HTR-8/SVneo (cell line): ENCODE measurements around the gene DERL3.

Source experiments
- DNase-seq: peaks from one replicate; pipeline ENCODE4 v3.0.0; 2011; ENCODE audit warnings: low spot score, mixed read lengths; ENCODE audit not compliant: insufficient read length
- FAIRE-seq: peaks from 2 replicates; lab custom pipeline; 2011; peaks lifted over from hg19 to GRCh38; lab: Jason Lieb, UNC

DERL3 gene

DNA sequence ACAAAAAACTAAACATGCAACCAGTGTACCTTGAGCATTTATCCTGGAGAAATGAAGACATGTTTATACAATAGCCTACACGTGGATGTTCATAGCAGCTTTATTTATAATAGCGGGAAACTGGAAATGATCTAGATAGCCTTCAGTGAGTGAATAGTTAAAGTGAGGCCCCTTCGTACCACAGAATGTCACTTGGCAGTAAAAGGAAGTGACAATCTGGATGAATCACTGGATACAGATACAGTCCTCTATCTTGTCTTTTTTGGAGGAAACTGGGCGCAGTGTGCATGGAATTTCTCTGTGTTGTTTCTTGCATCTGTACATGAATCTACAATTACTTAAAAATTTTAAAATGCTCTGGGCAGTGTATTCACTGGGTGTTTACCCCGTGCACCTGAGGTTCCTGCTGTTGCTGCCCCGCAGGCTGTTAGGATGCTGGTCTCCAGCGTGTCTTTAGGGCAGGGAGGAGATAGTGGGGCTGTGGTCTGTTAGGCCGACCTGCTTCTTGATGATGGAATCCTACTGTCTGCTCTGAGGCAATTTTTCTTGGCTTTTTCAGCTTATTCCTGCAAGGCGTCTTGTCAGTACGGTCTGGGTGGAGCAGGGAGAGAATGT is 23.2 kb downstream of the DERL3 start:
- no peak for FAIRE-seq
- DNase-seq = no peak

DNA sequence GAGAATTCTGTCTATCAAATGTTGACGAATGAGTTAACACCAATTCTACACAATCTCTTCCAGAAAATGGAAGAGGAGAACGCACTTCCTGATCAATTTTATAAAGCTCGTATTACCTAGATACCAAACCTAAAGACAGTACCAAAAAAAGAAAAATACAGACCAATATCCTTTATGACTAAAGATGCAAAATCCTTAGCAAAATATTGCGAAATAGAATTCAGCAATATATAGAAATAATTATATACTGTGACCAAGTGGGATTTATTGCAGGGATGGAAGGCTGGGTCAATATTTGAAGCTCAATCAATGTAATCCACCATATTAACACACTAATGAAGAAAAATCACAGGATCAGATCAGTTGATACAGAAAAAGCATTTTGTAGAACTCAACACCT is 26.4 kb downstream of the DERL3 start:
- FAIRE-seq (no peak), DNase-seq (no peak)

DNA sequence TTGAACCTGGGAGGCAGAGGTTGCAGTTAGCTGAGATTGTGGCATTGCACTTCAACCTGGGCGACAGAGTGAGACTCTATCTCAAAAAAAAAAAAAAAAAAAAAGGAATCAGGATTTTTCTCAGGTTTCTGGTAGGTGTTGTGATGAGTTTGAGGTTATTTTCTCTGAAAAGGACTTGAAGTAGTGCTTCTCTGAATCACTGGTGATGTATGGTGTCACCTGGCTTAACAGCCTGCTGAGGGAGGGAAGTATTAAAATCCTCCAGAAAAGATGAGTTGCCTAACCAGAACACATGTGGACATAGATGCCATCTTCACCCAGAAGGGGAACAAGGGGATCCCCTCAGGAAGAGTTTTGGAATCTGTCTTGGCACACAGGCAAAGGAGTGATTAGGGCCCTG is 32.0 kb downstream of the DERL3 start:
- DNase-seq (no peak), FAIRE-seq (no peak)

DNA sequence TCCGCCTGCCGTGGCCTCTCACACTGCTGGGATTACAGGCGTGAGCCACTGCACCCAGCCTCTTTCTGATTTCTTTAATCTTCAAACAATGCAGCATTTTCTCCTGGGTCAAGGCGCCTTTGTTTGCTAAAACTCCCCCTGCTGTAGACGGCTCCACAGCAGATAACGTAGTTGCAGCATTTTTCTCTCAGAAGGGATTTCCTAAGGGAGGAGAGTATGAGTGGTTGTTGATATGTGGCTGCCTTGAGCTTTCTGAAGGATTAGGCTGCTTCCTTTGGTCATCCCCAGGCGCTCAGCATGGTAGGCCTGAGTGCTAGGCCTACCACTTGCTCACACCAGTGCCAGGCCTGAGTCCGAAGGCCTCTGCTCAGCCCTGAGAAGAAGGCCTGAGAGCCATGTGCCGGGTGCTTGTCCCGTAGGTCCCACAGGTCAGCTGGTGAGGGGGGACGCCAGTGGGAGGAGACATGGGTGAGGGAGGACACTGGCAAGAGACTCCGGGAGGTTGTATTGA is 34.0 kb downstream of the DERL3 start:
- DNase-seq (no peak), FAIRE-seq (no peak)

DNA sequence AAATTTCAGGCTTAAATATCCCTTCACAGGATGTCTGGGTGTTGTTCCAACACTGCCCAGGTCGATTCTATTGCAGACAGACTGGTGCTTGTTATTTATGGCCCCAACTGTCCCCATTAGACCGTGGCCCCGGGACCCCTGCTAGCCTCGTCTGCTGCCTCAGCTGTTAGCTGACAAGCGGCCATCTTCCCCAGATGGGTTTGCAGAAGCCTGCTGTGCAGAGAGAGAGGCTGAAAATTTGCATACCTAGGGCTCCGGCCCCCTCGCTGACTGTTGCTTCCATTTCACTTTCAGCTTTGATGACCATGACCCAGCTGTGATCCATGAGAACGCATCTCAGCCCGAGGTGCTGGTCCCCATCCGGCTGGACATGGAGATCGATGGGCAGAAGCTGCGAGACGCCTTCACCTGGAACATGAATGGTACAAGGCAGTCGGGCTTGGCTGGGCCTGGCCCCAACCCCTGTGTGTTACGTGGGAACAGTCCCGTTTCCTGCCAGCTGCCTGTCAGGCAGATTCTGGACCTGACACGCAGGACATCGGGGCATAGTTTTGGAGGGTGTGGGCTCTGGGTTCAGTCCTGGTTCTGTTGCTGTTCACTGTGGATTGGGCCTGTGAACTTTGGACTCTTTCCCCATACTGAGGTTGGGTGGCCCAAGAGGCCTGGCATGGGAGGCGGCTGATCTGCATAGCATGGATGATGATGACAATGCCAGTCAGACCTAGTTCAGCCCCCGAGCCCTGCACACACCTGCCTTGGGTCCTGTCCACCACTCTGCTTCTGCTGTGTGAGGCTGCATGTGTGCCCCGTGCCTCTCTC is 35.6 kb downstream of the DERL3 start:
- DNase-seq (no peak), FAIRE-seq (no peak)

DNA sequence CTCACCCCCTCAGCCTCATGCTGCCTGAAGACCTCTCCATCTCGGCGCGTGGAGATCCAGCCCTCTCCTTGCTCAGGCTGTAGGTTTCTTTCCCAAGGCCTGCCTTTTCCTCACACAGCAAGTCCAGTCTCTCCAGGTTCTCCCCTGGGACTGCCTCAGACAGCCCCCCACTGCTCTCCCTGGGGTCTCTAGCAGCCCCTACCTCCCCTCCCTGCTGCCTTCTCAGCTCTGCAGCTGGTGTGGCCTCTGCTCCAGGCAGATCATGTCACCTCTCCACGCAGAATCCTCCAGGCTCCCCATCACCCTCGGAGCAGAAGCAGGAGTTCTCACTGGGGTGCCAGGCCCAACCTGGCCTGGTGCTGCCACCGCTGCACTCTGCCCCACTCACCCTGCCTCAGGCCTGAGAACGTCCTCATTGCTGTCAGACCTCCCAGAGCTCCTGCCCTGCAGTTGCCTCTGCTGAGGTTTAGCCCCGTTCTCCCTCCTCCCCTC is 36.9 kb downstream of the DERL3 start:
- DNase-seq = no peak
- no peak for FAIRE-seq

DNA sequence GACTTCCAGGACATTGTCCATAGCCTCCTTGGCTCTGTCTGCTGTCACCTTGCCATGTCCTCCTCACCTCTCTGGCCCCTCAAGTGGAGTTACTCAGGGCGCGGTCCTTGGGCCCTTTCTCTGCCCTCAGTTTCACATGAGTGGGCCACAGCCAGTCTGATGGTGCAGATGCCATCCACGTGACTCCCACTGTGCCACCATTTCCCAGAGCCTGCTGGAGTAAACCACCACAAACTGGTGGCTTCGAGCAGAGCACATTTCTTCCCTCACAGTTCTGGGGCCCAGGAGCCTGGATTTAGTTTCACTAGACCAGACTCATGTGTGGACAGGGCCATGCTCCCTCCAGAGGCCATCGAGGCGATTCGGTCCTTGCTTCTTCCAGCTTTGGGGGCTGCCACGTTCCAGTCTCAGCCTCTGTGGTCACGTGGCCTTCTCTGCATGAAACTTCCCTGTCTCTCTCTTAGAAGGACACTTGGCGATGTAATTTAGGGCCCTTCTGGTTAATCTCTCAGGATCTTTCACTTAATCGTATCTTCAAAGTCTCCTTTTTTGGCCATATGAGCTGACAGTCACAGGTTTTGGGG is 37.5 kb downstream of the DERL3 start:
- DNase-seq (no peak), FAIRE-seq (no peak)

DNA sequence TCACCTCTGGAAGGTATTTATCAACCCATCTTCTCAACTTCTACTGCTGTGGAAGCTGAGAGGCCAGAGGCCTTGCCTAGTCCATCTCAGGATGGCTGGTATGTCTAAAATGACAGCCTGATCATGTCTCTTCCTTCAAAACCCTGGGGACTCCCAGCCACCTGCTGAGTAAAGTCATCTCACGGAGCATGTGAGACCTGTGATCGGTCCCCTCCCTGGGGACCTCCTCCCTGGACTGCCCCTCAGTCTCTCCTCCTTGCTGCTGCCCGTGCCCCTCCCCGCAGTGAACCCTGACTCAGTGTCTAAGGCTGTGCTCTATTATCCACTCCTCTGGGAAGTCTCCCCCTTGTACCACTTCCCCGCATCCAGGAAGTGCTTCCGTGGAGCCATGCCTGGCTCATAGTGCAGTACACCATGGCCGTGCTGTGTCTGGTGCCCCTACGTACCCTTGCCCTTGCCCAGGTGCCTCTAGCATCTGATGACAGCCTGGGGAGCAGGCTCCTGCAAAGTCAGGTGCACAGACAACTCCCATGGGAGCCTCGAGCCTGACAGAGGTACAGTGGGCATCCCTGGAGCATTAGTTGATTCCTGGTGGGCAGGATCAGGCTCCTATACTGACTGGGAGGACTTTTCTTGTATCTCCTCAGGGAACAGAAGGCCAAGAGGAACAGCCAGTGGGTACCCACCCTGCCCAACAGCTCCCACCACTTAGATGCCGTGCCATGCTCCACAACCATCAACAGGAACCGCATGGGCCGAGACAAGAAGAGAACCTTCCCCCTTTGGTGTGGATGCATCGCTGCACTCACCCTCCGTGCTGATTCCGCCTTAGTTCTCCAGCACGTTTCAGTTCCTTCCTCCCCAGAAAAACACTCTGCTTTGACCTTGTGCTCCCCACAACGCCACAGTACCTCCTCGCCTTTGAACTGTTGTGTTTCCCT is 38.2 kb downstream of the DERL3 start:
- DNase-seq (no peak), FAIRE-seq (no peak)

DNA sequence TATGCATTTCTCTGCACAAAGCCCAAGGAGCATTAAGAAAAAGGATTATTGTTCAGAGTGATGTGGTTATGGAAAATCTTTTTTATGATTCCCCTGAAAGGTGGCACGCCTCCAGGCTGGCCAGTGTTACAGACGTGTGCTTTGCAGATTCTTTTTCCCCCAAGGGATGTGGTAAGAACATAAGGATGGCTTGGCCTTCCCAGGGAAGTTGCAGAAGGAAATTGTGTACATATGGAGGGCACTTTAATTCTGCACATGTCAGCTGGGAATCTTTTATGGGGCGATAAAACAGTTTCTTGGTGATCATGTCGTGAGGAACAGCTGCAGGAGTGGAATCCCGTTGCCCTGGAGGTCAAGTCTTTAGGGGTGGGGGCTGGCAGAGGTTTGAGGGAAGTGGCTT is 42.3 kb downstream of the DERL3 start:
- DNase-seq (no peak), FAIRE-seq (no peak)

DNA sequence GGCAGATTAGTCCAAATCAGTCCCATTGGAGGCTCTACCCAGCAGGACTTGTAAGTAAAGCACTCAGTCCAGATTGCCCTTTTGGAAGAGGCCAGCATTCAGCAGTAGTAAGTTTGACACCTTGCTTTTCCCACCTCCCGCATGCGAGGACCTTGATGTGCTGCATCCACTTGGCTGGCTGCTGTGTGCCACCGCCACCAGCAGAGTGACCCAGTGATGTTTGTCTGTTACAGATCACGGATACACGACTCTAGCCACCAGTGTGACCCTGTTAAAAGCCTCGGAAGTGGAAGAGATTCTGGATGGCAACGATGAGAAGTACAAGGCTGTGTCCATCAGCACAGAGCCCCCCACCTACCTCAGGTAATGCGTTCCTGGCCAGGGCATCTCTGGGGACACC is 45.5 kb downstream of the DERL3 start:
- FAIRE-seq = no peak
- no peak for DNase-seq

DNA sequence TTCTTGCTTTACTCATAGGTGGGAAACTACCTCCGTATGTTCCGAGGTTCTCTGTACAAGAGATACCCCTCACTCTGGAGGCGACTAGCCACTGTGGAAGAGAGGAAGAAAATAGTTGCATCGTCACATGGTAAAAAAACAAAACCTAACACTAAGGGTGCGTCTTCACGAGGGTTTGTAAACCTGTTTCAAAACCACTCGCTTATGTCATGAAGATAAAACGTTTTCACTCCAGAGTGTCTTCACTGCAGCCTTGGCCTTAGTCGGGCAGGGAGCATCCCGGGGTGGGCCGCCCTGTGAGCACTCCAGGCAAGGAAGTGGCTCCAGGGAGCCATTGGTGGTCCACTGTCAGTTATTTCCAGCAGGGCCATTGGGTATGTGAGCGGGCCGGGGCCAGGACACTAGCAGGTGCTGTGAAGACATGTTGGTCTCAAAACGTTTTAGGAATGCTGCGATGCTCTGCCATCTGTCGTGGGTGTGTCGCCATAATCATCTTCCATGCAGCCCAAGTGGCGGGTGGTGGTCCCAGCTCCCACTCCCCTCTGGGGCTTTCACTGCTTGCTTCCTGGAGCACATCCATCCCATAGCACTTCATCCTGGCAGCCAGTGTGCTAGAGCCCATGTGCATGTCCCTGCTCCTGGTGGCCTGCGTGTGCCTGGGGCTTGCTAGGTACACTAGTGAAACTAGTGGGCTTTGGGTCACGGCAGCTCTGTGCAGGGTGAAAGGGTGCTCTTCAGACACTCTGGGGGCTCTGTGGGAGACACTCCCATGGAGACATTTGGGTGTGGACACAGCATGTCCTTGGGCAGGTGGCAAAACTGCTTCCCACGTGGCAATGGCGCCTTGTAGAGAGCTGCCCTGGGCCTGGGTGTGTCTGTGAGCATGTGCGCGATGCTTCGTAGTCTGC is 46.8 kb downstream of the DERL3 start:
- FAIRE-seq (no peak), DNase-seq (no peak)

DNA sequence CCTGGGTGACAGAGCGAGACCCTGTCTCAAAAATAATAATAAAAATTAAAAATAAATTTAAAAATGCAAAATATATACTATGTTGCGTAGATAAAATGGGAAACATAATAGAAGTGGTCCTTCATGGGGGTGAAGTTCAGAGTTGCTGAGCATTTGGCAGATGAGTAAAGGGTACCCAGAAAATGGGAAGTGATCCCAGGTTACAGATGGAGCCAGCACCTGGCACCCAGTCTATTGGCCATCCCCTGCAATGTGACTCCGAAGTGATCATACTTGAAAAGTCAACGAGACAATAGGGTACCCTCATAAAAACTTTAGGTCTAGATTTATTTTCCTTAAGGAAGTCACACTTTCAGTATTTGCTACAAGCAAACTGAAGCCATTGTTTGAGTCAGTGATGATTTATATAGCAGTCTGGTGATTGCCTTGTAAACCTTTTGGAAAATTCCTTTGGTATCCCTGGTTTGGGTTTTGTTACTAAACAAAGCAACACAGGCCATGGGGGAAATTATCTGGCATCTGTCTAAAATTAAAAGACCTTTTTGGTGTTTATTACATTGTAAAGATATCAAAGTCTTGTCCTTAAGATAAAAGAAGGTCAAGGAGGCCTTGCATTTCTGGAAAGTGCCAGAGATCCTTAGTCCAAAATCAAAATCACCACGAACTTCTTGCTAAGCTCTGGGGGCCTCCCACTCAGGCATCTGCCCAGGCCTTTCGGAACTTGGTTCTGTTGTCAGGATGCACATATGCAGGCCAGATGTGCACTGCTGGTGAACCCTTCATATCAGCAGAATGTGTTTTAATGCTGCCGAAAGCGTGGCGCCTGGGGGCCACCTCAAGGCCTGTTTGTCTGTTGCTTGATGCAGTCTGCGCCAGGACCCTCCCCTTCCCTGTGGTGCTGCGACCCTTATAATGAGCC is 47.7 kb downstream of the DERL3 start:
- no peak for DNase-seq
- FAIRE-seq = no peak

DNA sequence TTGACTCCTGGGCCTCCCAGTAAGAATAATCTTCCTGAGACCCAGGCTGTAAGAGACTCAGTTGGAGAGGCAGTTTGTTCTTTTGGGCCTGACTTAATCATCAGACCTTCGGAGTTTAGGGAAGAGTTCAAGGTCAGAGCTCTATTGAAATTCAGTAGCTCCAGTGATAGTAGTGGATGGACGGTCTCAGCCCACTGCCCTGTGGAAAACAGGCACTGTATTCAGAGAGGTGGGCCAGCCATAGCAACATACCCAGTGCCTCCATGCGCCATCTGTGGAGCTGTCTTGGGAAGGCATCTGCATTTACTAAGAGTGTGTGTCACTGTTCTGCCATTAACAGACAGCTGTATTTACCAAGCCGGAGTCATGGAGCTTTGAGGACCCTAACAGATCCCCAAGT is 49.2 kb downstream of the DERL3 start:
- FAIRE-seq = no peak
- DNase-seq = no peak

DNA sequence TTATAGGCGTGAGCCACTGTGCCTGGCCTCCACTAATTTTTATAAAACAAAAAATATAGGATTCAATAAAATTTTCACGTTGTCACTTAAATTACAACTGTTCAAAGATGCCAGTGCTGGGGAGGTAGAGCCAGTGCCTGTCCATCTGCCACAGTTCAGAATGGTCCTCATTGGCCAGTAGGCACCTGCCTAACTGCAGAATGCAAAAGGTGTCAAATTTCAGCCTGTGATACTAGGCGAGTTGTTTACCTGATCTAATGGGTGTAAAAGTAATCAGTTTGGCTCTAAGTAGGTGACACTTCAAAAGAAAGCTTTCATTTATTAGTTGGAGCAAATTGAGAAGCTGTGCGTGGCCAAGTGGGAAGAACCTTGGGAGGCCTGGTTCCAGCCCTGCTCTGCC is 49.7 kb downstream of the DERL3 start:
- DNase-seq = no peak
- FAIRE-seq = no peak

DNA sequence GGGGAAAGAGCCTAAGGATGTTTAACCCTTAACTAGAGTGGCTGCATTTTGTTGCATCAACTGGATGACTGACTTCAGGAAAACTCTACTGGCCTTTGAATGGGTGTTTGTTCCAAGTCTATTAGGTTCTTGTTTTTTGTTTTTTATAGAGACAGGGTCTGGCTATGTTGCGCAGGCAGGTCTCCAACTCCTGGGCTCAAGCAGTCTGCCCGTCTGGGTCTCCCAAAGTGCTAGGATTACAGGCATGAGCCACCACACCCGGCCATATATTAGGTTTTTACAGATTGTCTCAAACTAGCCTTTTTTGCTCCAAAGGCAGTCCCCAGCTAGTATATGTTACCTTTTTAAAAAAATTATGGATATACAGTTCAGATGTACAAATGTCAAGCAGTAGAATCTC is 50.9 kb downstream of the DERL3 start:
- FAIRE-seq (no peak), DNase-seq (no peak)

DNA sequence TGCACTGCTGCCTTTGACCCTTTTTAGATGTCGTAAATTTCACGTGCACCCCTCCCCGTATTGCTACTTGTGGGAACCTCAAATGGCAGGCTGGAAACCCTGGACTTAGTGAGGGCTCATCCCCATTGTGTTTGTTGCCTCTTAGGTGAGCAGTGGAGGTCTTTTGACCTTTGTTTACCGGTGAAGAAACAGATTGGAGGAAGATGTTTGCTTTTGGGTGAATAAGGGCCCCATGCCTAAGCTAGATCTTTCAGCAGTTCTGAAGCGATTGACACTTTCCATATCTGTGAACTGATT is 51.3 kb downstream of the DERL3 start:
- no peak for DNase-seq
- FAIRE-seq = no peak

DNA sequence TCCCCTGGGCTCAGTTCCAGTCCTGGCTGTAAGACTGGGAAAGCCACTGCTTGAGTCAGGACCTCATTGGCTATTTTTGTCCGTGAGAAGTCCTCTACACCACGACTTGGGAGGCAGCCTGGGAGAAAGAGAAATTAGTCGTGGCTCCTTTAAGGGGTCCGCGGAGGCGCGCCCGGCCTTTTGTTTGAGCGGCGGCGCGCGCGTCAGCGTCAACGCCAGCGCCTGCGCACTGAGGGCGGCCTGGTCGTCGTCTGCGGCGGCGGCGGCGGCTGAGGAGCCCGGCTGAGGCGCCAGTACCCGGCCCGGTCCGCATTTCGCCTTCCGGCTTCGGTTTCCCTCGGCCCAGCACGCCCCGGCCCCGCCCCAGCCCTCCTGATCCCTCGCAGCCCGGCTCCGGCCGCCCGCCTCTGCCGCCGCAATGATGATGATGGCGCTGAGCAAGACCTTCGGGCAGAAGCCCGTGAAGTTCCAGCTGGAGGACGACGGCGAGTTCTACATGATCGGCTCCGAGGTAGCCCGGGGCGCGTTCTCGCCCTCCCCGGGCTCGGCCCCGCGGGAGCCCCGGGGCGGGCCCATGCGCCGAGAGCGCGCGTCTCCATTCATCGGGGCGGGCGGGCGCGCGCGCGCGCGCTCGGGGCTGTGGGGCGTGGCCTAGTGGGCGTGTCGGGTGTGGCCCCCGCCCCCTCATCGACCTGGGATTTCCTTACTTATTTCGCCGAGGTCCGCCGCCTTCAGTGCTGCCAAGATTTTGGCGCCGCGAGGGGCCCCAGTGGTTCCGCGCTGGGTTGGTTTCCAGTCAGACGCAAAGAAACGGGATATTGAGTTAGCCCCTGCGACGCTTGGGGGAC is 51.8 kb downstream of the DERL3 start, which contains the start of gene SMARCB1:
TSS of gene SMARCB1 (plus strand) at position 215 of the 848 bp plus-strand sequence. CDS start at position 419, 204 bp downstream.
- peak; percentile 78 for DNase-seq
- no peak for FAIRE-seq
